Inflammatory macrophage (primary cell): ENCODE measurements around the gene ZNF81.
"Not testable (repeated sequence)": the region's sequence is repeated elsewhere in the genome, so short reads cannot be mapped to it uniquely, and the experiment has no call there.

ENCODE experiments used
- DNase-seq, 2 donors: peaks; one replicate each; pipeline ENCODE4 v3.0.0-alpha.2; 2020 to 2022

ZNF81 gene

GRCh38 chrX:47844117-47844516 is 7.4 kb downstream of the ZNF81 start:
- no peak for DNase-seq

- no peak for DNase-seq
Observed at GRCh38 chrX:47846040-47846439, 9.3 kb downstream of the ZNF81 start.

- no peak for DNase-seq
Observed at GRCh38 chrX:47849778-47850177, 13.1 kb downstream of the ZNF81 start.

GRCh38 chrX:47850389-47850788 is 13.7 kb downstream of the ZNF81 start:
- DNase-seq = not testable (repeated sequence)

GRCh38 chrX:47850901-47851300 is 14.2 kb downstream of the ZNF81 start:
- no peak for DNase-seq

- DNase-seq = peak; percentile 4 to 16
Observed at GRCh38 chrX:47854474-47854873, 17.8 kb downstream of the ZNF81 start.

- DNase-seq = no peak
Observed at GRCh38 chrX:47859686-47860085, 23.0 kb downstream of the ZNF81 start.

GRCh38 chrX:47862680-47863079 is 26.0 kb downstream of the ZNF81 start:
- no peak for DNase-seq

- DNase-seq = no peak
Observed at GRCh38 chrX:47863187-47863586, 26.5 kb downstream of the ZNF81 start.

- no peak for DNase-seq
Observed at GRCh38 chrX:47864300-47864699, 27.6 kb downstream of the ZNF81 start.

- no peak for DNase-seq
Observed at GRCh38 chrX:47864785-47865184, 28.1 kb downstream of the ZNF81 start.

GRCh38 chrX:47873123-47873522 is 36.4 kb downstream of the ZNF81 start:
- DNase-seq = no peak

GRCh38 chrX:47877327-47877726 is 40.6 kb downstream of the ZNF81 start:
- DNase-seq = no peak

- DNase-seq = no peak
Observed at GRCh38 chrX:47878198-47878597, 41.5 kb downstream of the ZNF81 start.

GRCh38 chrX:47879463-47879862 is 42.8 kb downstream of the ZNF81 start:
- no peak for DNase-seq

- DNase-seq = no peak
Observed at GRCh38 chrX:47880927-47881326, 44.2 kb downstream of the ZNF81 start.

- DNase-seq = no peak
Observed at GRCh38 chrX:47885501-47885900, 48.8 kb downstream of the ZNF81 start.

GRCh38 chrX:47898024-47898423 is 61.3 kb downstream of the ZNF81 start:
- DNase-seq = no peak

- DNase-seq = peak; percentile 18 to 27
Observed at GRCh38 chrX:47900833-47901232, 64.1 kb downstream of the ZNF81 start.

GRCh38 chrX:47902161-47902560 is 65.5 kb downstream of the ZNF81 start:
- DNase-seq = no peak

- DNase-seq = no peak
Observed at GRCh38 chrX:47915886-47916493, 79.3 kb downstream of the ZNF81 start.

- DNase-seq = no peak
Observed at GRCh38 chrX:47918274-47918673, 81.6 kb downstream of the ZNF81 start.

GRCh38 chrX:47927212-47927611 is 90.5 kb downstream of the ZNF81 start:
- DNase-seq = no peak

- DNase-seq = not testable (repeated sequence)
Observed at GRCh38 chrX:47931970-47932369, 95.3 kb downstream of the ZNF81 start.

GRCh38 chrX:47933946-47934345 is 97.2 kb downstream of the ZNF81 start:
- DNase-seq = no peak
